Large intestine (tissue), 3 donors: ENCODE measurements around the gene ANKLE2. TPM values are rescaled to one million over a fixed set of nuclear protein-coding genes. Genes with fewer than 3 reads are reported as not detected.

ENCODE experiments used
- DNase-seq, 2 donors: peaks; one replicate each; pipeline versions ENCODE4 v3.0.0 to v3.0.0-alpha.2; 2013
- H3K27ac ChIP-seq: one replicate; pipeline ENCODE4 v1.5.1; 2013; ENCODE audit warnings: low read length
- H3K27me3 ChIP-seq: 2 replicates; pipeline ENCODE4 v1.6.1; 2013; ENCODE audit warnings: low read length; ENCODE audit not compliant: control insufficient read depth, insufficient read depth
- H3K36me3 ChIP-seq: 2 replicates; pipeline ENCODE4 v1.6.1; 2013; ENCODE audit warnings: low read length; ENCODE audit not compliant: control insufficient read depth, insufficient read depth
- H3K4me1 ChIP-seq: one replicate; pipeline ENCODE4 v1.6.1; 2013; ENCODE audit warnings: low read length; ENCODE audit not compliant: control insufficient read depth, insufficient read depth
- H3K4me3 ChIP-seq: one replicate; pipeline ENCODE4 v1.5.1; 2013; ENCODE audit warnings: low read length
- H3K9me3 ChIP-seq: one replicate; pipeline ENCODE4 v1.6.1; 2013; ENCODE audit warnings: mild to moderate bottlenecking, low read depth, low read length, moderate library complexity; ENCODE audit not compliant: control insufficient read depth
- WGBS: methylation state at CpG from one replicate; pipeline ENCODE4 v1.1.5; 2013; ENCODE audit warnings: low lambda C conversion rate; ENCODE audit not compliant: insufficient coverage; 5-methylcytosine and 5-hydroxymethylcytosine counted together
- polyA plus RNA-seq: library from polyadenylated mRNA; unstranded; fragments of 120-200 nt; gene quantifications from one replicate; pipeline ENCODE4 v1.2.1, GENCODE V29; 2013

The ANKLE2 gene
- polyA plus RNA-seq, 1 donor: 60.2 TPM

- Histone ChIP-seq H3K4me3 (no peak overlapping the region), H3K36me3 (peaks cover 88% of the 10 kb centered on the region), H3K9me3 (no peaks in the 10 kb centered on the region), H3K27ac (no peak overlapping the region), H3K4me1 (no peaks in the 10 kb centered on the region), H3K27me3 (no peaks in the 10 kb centered on the region)
- no peak for DNase-seq
- no CpG with 5 or more reads among the region's 22 CpGs for WGBS
Measured at GRCh38 chr12:132747896-132748295, 13.7 kb downstream of the ANKLE2 start.

GRCh38 chr12:132747395-132747794, 14.2 kb downstream of the ANKLE2 start:
- no peak overlapping the region for H3K4me3 ChIP-seq
- H3K9me3 ChIP-seq: no peaks in the 10 kb centered on the region
- no peak for DNase-seq
- no peak overlapping the region for H3K27ac ChIP-seq
- 100% methylated on average over 1 of the region's 11 CpGs for WGBS
- no peaks in the 10 kb centered on the region for H3K27me3 ChIP-seq
- no peaks in the 10 kb centered on the region for H3K4me1 ChIP-seq
- H3K36me3 ChIP-seq: peaks cover 88% of the 10 kb centered on the region

- 100% methylated on average over 1 of the region's 3 CpGs for WGBS
- H3K4me1 ChIP-seq: no peaks in the 10 kb centered on the region
- H3K36me3 ChIP-seq: peaks cover 87% of the 10 kb centered on the region
- DNase-seq: no peak
- H3K9me3 ChIP-seq: no peaks in the 10 kb centered on the region
- no peak overlapping the region for H3K4me3 ChIP-seq
- H3K27me3 ChIP-seq: no peaks in the 10 kb centered on the region
- H3K27ac ChIP-seq: no peak overlapping the region
Measured at GRCh38 chr12:132746613-132747012, 15.0 kb downstream of the ANKLE2 start.

GRCh38 chr12:132743831-132744230, 17.8 kb downstream of the ANKLE2 start:
- no peak for DNase-seq
- Histone ChIP-seq H3K27ac (no peak overlapping the region), H3K36me3 (peaks cover 86% of the 10 kb centered on the region), H3K4me3 (no peak overlapping the region), H3K27me3 (no peaks in the 10 kb centered on the region), H3K9me3 (no peaks in the 10 kb centered on the region), H3K4me1 (no peaks in the 10 kb centered on the region)
- no CpG with 5 or more reads among the region's 13 CpGs for WGBS

GRCh38 chr12:132741620-132742019, 20.0 kb downstream of the ANKLE2 start:
- Histone ChIP-seq H3K36me3 (peaks cover 83% of the 10 kb centered on the region), H3K27ac (no peak overlapping the region), H3K4me3 (no peak overlapping the region), H3K27me3 (no peaks in the 10 kb centered on the region), H3K4me1 (no peaks in the 10 kb centered on the region), H3K9me3 (no peaks in the 10 kb centered on the region)
- DNase-seq: no peak
- WGBS: 88% methylated on average over 3 of the region's 8 CpGs

GRCh38 chr12:132740652-132741051, 21.0 kb downstream of the ANKLE2 start:
- Histone ChIP-seq H3K9me3 (no peaks in the 10 kb centered on the region), H3K36me3 (peaks cover 83% of the 10 kb centered on the region), H3K4me1 (no peaks in the 10 kb centered on the region), H3K27me3 (no peaks in the 10 kb centered on the region), H3K27ac (no peak overlapping the region), H3K4me3 (no peak overlapping the region)
- WGBS: no CpG with 5 or more reads among the region's 11 CpGs
- DNase-seq: no peak

GRCh38 chr12:132740313-132740646, 21.4 kb downstream of the ANKLE2 start:
- H3K27ac ChIP-seq: no peak overlapping the region
- peaks cover 83% of the 10 kb centered on the region for H3K36me3 ChIP-seq
- no peak overlapping the region for H3K4me3 ChIP-seq
- H3K4me1 ChIP-seq: no peaks in the 10 kb centered on the region
- H3K9me3 ChIP-seq: no peaks in the 10 kb centered on the region
- WGBS: no CpG with 5 or more reads among the region's 6 CpGs
- no peaks in the 10 kb centered on the region for H3K27me3 ChIP-seq
- no peak for DNase-seq

- no peaks in the 10 kb centered on the region for H3K4me1 ChIP-seq
- no peaks in the 10 kb centered on the region for H3K27me3 ChIP-seq
- no peak for DNase-seq
- H3K9me3 ChIP-seq: no peaks in the 10 kb centered on the region
- H3K36me3 ChIP-seq: peaks cover 84% of the 10 kb centered on the region
- H3K4me3 ChIP-seq: no peak overlapping the region
- whole genome bisulfite sequencing: 100% methylated on average over 1 of the region's 19 CpGs
- no peak overlapping the region for H3K27ac ChIP-seq
Measured at GRCh38 chr12:132739600-132740312, 21.9 kb downstream of the ANKLE2 start.

- Histone ChIP-seq H3K27ac (no peak overlapping the region), H3K36me3 (peaks cover 86% of the 10 kb centered on the region), H3K4me3 (no peak overlapping the region), H3K9me3 (no peaks in the 10 kb centered on the region), H3K4me1 (no peaks in the 10 kb centered on the region), H3K27me3 (no peaks in the 10 kb centered on the region)
- DNase-seq: no peak
- no CpG with 5 or more reads among the region's 15 CpGs for WGBS
Measured at GRCh38 chr12:132736913-132737312, 24.7 kb downstream of the ANKLE2 start.

GRCh38 chr12:132736378-132736777, 25.3 kb downstream of the ANKLE2 start:
- H3K4me3 ChIP-seq: no peak overlapping the region
- DNase-seq: no peak
- H3K4me1 ChIP-seq: no peaks in the 10 kb centered on the region
- WGBS: no CpG with 5 or more reads among the region's 12 CpGs
- no peaks in the 10 kb centered on the region for H3K9me3 ChIP-seq
- H3K36me3 ChIP-seq: peaks cover 89% of the 10 kb centered on the region
- H3K27me3 ChIP-seq: no peaks in the 10 kb centered on the region
- H3K27ac ChIP-seq: no peak overlapping the region

- Histone ChIP-seq H3K27me3 (no peaks in the 10 kb centered on the region), H3K9me3 (no peaks in the 10 kb centered on the region), H3K27ac (no peak overlapping the region), H3K4me3 (no peak overlapping the region), H3K36me3 (peaks cover 90% of the 10 kb centered on the region), H3K4me1 (no peaks in the 10 kb centered on the region)
- no CpG with 5 or more reads among the region's 20 CpGs for WGBS
- DNase-seq: no peak
Measured at GRCh38 chr12:132735496-132735895, 26.1 kb downstream of the ANKLE2 start.
